GM21515 (cell line): Measurements from ENCODE around the gene KIFC3.
"Not testable (repeated sequence)": the region's sequence is repeated elsewhere in the genome, so short reads cannot be mapped to it uniquely, and the experiment has no call there.

Experiments used
- ATAC-seq: cut with Tn5 transposase; IDR thresholded peaks from one replicate; pipeline ENCODE4 v1.9.1; 2021; ENCODE audit not compliant: unreplicated experiment

Gene KIFC3

GRCh38 chr16:57742543-57742942, 59.7 kb downstream of the KIFC3 start:
- ATAC-seq, result no peak

GRCh38 chr16:57741660-57742191, 60.6 kb downstream of the KIFC3 start:
- no peak for ATAC-seq

- ATAC-seq, result no peak
These were observed 61.7 kb downstream of the KIFC3 start for GRCh38 chr16:57740423-57741071.

- no peak for ATAC-seq
These were observed 62.4 kb downstream of the KIFC3 start for GRCh38 chr16:57739756-57740422.

- no peak for ATAC-seq
These were observed 63.4 kb downstream of the KIFC3 start for GRCh38 chr16:57738844-57739243.

- ATAC-seq, result no peak
These were observed 65.6 kb downstream of the KIFC3 start for GRCh38 chr16:57736419-57737351.

GRCh38 chr16:57735755-57736418, 66.4 kb downstream of the KIFC3 start, which contains the start of gene KATNB1:
Gene KATNB1, plus strand, starts transcription at chr16:57735770. Its CDS starts 1,474 bp downstream, at chr16:57737244.
- ATAC-seq, result peak; percentile 23

GRCh38 chr16:57734925-57735754, 67.2 kb downstream of the KIFC3 start:
- ATAC-seq, result peak; percentile 87

GRCh38 chr16:57734308-57734924, 67.9 kb downstream of the KIFC3 start:
- ATAC-seq, result no peak

- no peak for ATAC-seq
These were observed 69.6 kb downstream of the KIFC3 start for GRCh38 chr16:57732714-57733113.

- no peak for ATAC-seq
These were observed 70.3 kb downstream of the KIFC3 start for GRCh38 chr16:57732037-57732436.

- ATAC-seq, result no peak
These were observed 71.2 kb downstream of the KIFC3 start for GRCh38 chr16:57730771-57731730.

GRCh38 chr16:57729852-57730251, 72.4 kb downstream of the KIFC3 start:
- ATAC-seq, result not testable (repeated sequence)

- ATAC-seq, result no peak
These were observed 73.2 kb downstream of the KIFC3 start for GRCh38 chr16:57729182-57729484.

- no peak for ATAC-seq
These were observed 73.7 kb downstream of the KIFC3 start for GRCh38 chr16:57728336-57729181.

- no peak for ATAC-seq
These were observed 74.7 kb downstream of the KIFC3 start for GRCh38 chr16:57727610-57728009.

- ATAC-seq, result no peak
These were observed 75.8 kb downstream of the KIFC3 start for GRCh38 chr16:57726433-57726947.
